ENCODE results near the gene MINDY4. TPM values are rescaled to one million over a fixed set of nuclear protein-coding genes. Genes with fewer than 3 reads are reported as not detected.

MINDY4 gene
- polyA plus RNA-seq, 1 experiment, result 1.8 TPM

DNA sequence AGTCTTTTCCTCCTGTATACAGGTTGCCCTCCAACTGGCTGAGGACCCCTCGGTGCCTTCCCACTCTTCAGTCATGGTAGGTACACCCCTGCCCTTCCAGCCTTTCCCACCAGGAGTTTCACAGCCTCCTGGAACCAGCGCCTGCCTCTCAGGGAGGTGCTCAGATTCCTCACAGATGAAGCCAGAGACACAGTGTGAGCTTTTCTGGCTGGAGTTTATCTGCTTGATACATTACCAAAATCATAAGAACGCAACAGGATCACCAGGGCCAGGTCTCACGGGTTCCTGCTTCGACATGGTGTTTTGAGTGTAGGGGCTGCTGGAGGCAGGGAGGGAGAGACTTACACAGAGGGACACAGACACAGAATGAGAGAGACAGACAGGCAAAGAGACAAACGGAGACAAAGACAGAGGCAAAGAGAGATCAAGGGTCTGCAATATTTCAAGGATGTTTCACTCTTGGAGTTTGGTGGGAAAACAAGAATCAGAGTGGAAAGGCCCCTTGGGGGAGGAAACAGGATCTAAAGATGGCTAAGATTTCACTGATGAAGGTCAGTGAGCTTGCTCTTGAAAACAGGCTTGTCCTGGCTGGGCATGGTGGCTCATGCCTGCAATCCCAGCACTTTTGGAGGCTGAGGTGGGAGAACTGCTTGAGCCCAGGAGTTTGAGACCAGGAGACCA, 25.8 kb upstream of the MINDY4 start:
- ChIA-PET CTCF (interaction anchor here (0.9 to 2.0 kb wide), 3 partner anchors 8 to 377 kb away, joined by 3 to 11 read pairs (median 5); no protein-coding TSS in a partner anchor), POLR2A (no interaction called here)
- peaks cover 6% of the 10 kb centered on the region for H3K27me3 ChIP-seq (ENCODE audit: control insufficient read depth, insufficient read depth, low read length)
- TF ChIP-seq, protein P1, sequence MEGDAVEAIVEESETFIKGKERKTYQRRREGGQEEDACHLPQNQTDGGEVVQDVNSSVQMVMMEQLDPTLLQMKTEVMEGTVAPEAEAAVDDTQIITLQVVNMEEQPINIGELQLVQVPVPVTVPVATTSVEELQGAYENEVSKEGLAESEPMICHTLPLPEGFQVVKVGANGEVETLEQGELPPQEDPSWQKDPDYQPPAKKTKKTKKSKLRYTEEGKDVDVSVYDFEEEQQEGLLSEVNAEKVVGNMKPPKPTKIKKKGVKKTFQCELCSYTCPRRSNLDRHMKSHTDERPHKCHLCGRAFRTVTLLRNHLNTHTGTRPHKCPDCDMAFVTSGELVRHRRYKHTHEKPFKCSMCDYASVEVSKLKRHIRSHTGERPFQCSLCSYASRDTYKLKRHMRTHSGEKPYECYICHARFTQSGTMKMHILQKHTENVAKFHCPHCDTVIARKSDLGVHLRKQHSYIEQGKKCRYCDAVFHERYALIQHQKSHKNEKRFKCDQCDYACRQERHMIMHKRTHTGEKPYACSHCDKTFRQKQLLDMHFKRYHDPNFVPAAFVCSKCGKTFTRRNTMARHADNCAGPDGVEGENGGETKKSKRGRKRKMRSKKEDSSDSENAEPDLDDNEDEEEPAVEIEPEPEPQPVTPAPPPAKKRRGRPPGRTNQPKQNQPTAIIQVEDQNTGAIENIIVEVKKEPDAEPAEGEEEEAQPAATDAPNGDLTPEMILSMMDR (IDR thresholded peaks at IDR 0.05; ENCODE audit: low read depth, low read length), result no peak
- DNase-seq (ENCODE audit: low read depth, low spot score), result no peak
- no peaks in the 10 kb centered on the region for H3K9me3 ChIP-seq (ENCODE audit: control insufficient read depth, insufficient read depth, low read length)
- no peak overlapping the region for H3K27ac ChIP-seq (ENCODE audit: low read depth, low read length)
- H3K4me3 ChIP-seq (ENCODE audit: low read depth, low read length), result no peak overlapping the region

DNA sequence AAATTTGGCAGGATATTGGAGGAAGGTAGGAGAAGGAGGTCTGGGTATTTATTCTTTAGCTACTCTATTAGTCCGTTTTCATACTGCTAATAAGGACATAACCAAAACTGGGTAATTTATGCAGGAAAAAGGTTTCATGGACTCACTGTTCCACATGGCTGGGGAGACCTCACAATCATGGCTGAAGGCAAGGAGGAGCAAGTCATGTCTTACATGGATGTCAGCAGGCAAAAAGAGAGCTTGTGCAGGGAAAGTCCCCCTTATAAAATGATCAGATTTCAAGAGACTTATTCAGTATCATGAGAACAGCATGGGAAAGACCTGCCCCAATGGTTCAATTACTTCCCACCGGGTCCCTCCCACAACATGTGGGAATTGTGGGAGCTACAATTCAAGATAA, 21.2 kb upstream of the MINDY4 start:
- peak overlapping the region; percentile 84 for H3K27ac ChIP-seq (ENCODE audit: low read depth, low read length)
- no peak overlapping the region for H3K4me3 ChIP-seq (ENCODE audit: low read depth, low read length)
- H3K9me3 ChIP-seq (ENCODE audit: control insufficient read depth, insufficient read depth, low read length), result no peaks in the 10 kb centered on the region; the same call in 1 of the 2 replicates
- POLR2A ChIA-PET, result interaction anchor here (1.0 to 1.1 kb wide), 2 partner anchors 39 to 50 kb away, joined by 3 read pairs; no protein-coding TSS in a partner anchor
- TF ChIP-seq, protein P1 (IDR thresholded peaks at IDR 0.05; ENCODE audit: low read depth, low read length), result no peak
- no peak for DNase-seq (ENCODE audit: low read depth, low spot score)
- peaks cover 2% of the 10 kb centered on the region for H3K27me3 ChIP-seq (ENCODE audit: control insufficient read depth, insufficient read depth, low read length)
- CTCF ChIA-PET, result interaction anchor here (1.0 to 3.5 kb wide), 3 partner anchors 10 to 373 kb away, joined by 4 to 40 read pairs (median 5); no protein-coding TSS in a partner anchor

DNA sequence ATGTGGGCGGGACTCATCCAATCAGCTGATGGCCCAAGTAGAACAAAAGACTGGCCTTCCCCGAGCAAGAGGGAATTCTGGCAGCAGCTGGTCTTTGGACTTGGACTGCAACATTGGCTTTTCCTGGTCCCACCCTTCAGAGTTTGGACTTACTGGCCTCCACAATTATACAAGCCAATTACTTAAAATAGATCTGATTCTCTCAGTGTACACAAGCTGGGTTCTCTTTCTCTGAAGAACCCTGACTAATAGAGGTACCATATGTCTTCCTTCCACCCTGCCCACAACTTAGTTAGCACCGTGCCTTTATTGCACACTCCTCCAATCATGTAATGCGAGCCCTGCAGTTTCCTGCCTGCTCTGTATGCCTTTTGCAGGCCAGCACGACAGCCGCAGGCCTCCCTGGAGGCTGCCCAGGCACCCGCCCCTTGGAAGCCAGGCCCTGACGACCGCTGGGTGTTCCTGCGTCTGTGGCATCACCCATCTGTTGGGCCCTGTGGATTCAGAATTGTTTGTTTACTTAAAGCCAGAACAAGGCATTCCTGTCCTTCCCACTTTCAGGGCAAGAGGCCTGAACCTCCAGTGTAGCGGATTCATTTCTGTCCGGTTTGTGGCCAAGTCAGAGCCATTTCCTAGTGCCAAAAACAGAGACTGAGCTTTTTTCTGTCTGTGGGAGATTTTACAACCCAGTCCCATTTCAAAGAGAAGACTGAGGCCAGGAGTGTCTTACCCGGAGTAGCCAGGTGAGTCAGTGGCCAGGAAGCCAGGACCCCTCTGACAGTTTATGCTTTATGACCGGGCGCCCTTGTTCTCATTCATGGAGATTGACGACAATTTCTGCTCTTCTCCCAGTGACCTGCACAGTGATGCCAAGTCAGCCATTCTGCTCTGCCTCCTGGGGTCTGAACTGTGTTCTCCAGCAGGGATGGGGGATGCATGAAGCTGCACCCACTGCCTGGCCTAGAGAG, 20.2 kb upstream of the MINDY4 start:
- TF ChIP-seq, protein P1 (IDR thresholded peaks at IDR 0.05; ENCODE audit: low read depth, low read length), result no peak
- POLR2A ChIA-PET, result interaction anchor here (0.6 to 1.3 kb wide), 5 partner anchors 16 to 293 kb away, joined by 3 to 4 read pairs (median 3); no protein-coding TSS in a partner anchor

DNA sequence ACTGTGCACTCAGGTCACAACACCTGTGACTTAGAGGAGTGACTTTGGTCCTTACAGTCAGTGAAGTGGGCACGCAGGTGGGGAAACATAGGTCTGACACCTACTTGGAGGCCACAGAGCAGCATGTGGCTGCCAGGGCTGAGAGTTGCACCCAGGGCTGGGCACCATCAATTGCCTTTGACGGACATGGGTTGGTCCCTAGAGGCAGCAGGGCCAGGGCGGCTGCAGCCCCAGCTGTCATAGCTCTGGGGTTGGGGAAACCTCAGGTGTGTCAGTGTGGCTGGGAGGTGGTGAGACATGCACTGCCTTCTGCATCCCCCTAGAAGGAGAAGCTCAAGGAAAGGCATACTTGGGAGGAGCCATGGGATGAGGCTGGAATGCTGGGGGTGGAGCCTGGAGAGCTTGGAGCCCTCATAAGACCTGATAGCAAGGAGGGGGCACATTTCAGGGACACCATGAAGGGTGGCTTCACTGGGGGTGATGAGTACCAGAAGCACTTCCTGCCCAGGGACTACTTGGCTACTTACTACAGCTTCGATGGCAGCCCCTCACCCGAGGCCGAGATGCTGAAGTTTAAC, 19.4 kb upstream of the MINDY4 start, which contains the start of gene INMT:
INMT (plus strand) TSS at position 440 of the 578 bp plus-strand sequence; CDS start at position 456, 16 bp downstream.
- CTCF ChIA-PET, result interaction anchor here (0.7 to 3.5 kb wide), 2 partner anchors 12 to 25 kb away, joined by 3 to 40 read pairs; no protein-coding TSS in a partner anchor
- H3K9me3 ChIP-seq (ENCODE audit: control insufficient read depth, insufficient read depth, low read length), result peaks cover 4% of the 10 kb centered on the region; the same call in 1 of the 2 replicates
- DNase-seq (ENCODE audit: low read depth, low spot score), result no peak
- TF ChIP-seq, protein P1 (IDR thresholded peaks at IDR 0.05; ENCODE audit: low read depth, low read length), result no peak
- H3K4me3 ChIP-seq (ENCODE audit: low read depth, low read length), result peak within 1 kb of the TSS; percentile 23
- peak within 1 kb of the TSS; percentile 84 for H3K27ac ChIP-seq (ENCODE audit: low read depth, low read length)
- POLR2A ChIA-PET, result interaction anchor here (0.6 to 1.3 kb wide), 5 partner anchors 15 to 371 kb away, joined by 3 to 4 read pairs (median 3); no protein-coding TSS in a partner anchor
- H3K27me3 ChIP-seq (ENCODE audit: control insufficient read depth, insufficient read depth, low read length), result peaks cover 2% of the 10 kb centered on the region

More for the DNA sequence above, 20.2 kb upstream of the MINDY4 start:
- peak; percentile 89 for DNase-seq (ENCODE audit: low read depth, low spot score)
- CTCF ChIA-PET, result interaction anchor here (0.7 to 3.5 kb wide), 3 partner anchors 11 to 26 kb away, joined by 3 to 40 read pairs (median 4); no protein-coding TSS in a partner anchor
- no peak overlapping the region for H3K4me3 ChIP-seq (ENCODE audit: low read depth, low read length)
- H3K27me3 ChIP-seq (ENCODE audit: control insufficient read depth, insufficient read depth, low read length), result peaks cover 2% of the 10 kb centered on the region
- H3K9me3 ChIP-seq (ENCODE audit: control insufficient read depth, insufficient read depth, low read length), result peaks cover 4% of the 10 kb centered on the region; the same call in 1 of the 2 replicates
- peak overlapping the region; percentile 84 for H3K27ac ChIP-seq (ENCODE audit: low read depth, low read length)
